NAMALWA (cell line): ENCODE data around the gene COL2A1.

Experiments
- DNase-seq: peaks from one replicate; pipeline ENCODE4 v3.0.0-alpha.2; 2015; ENCODE audit warnings: low spot score

The COL2A1 gene

GRCh38 chr12:48030173-48030650 is 25.9 kb upstream of the COL2A1 start:
- DNase-seq, result no peak

- DNase-seq, result no peak
Observed at GRCh38 chr12:48029491-48030172, 25.4 kb upstream of the COL2A1 start.

- no peak for DNase-seq
Observed at GRCh38 chr12:48028541-48029431, 24.5 kb upstream of the COL2A1 start.

GRCh38 chr12:48027183-48028002 is 23.1 kb upstream of the COL2A1 start:
- DNase-seq, result no peak

GRCh38 chr12:48026060-48026827 is 22.0 kb upstream of the COL2A1 start:
- no peak for DNase-seq

- no peak for DNase-seq
Observed at GRCh38 chr12:48025281-48025680, 21.0 kb upstream of the COL2A1 start.

- no peak for DNase-seq
Observed at GRCh38 chr12:48024735-48025134, 20.5 kb upstream of the COL2A1 start.

GRCh38 chr12:48023386-48023785 is 19.1 kb upstream of the COL2A1 start:
- no peak for DNase-seq

- no peak for DNase-seq
Observed at GRCh38 chr12:48022676-48023385, 18.6 kb upstream of the COL2A1 start.

GRCh38 chr12:48022180-48022521 is 17.9 kb upstream of the COL2A1 start:
- no peak for DNase-seq

GRCh38 chr12:48021485-48022179 is 17.4 kb upstream of the COL2A1 start:
- DNase-seq, result no peak

- DNase-seq, result no peak
Observed at GRCh38 chr12:48019639-48020265, 15.5 kb upstream of the COL2A1 start.

- no peak for DNase-seq
Observed at GRCh38 chr12:48018618-48018995, 14.3 kb upstream of the COL2A1 start.

- DNase-seq, result no peak
Observed at GRCh38 chr12:48017921-48018617, 13.8 kb upstream of the COL2A1 start.

GRCh38 chr12:48017496-48017895 is 13.2 kb upstream of the COL2A1 start:
- DNase-seq, result no peak

- no peak for DNase-seq
Observed at GRCh38 chr12:48016373-48017020, 12.2 kb upstream of the COL2A1 start.

GRCh38 chr12:48015954-48016353 is 11.7 kb upstream of the COL2A1 start:
- no peak for DNase-seq

GRCh38 chr12:48015129-48015528 is 10.9 kb upstream of the COL2A1 start:
- DNase-seq, result no peak

- no peak for DNase-seq
Observed at GRCh38 chr12:48013287-48013686, 9.0 kb upstream of the COL2A1 start.
